Measurements from ENCODE around the gene SLIT3.

The SLIT3 gene

GRCh38 chr5:169049712-169050111, 251.2 kb downstream of the SLIT3 start:
- Histone ChIP-seq H3K4me3 (ENCODE audit: low read length) (no peak overlapping the region), H3K27me3 (ENCODE audit: insufficient read depth, low read length) (no peaks in the 10 kb centered on the region), H3K9ac (ENCODE audit: low read depth, low read length) (no peak overlapping the region), H3K9me3 (ENCODE audit: insufficient read depth, low read depth, low read length) (no peaks in the 10 kb centered on the region), H3K27ac (ENCODE audit: low read depth, low read length) (no peak overlapping the region), H3K36me3 (ENCODE audit: insufficient read depth, low read length) (no peaks in the 10 kb centered on the region), H3K4me1 (ENCODE audit: insufficient read depth, low read length) (peaks cover 29% of the 10 kb centered on the region)
- 100% methylated on average over 2 of the region's 2 CpGs for WGBS

- H3K9ac ChIP-seq (ENCODE audit: low read depth, low read length), result no peak overlapping the region
- H3K27me3 ChIP-seq (ENCODE audit: insufficient read depth, low read length), result no peaks in the 10 kb centered on the region
- peaks cover 30% of the 10 kb centered on the region for H3K4me1 ChIP-seq (ENCODE audit: insufficient read depth, low read length)
- H3K4me3 ChIP-seq (ENCODE audit: low read length), result no peak overlapping the region
- H3K27ac ChIP-seq (ENCODE audit: low read depth, low read length), result no peak overlapping the region
- WGBS, result 91% methylated on average over 13 of the region's 14 CpGs
- no peaks in the 10 kb centered on the region for H3K9me3 ChIP-seq (ENCODE audit: insufficient read depth, low read depth, low read length)
- no peaks in the 10 kb centered on the region for H3K36me3 ChIP-seq (ENCODE audit: insufficient read depth, low read length)
Observed at GRCh38 chr5:169048181-169049125, 252.5 kb downstream of the SLIT3 start.

- H3K9ac ChIP-seq (ENCODE audit: low read depth, low read length), result no peak overlapping the region
- H3K36me3 ChIP-seq (ENCODE audit: insufficient read depth, low read length), result no peaks in the 10 kb centered on the region
- H3K27ac ChIP-seq (ENCODE audit: low read depth, low read length), result no peak overlapping the region
- H3K4me3 ChIP-seq (ENCODE audit: low read length), result no peak overlapping the region
- H3K27me3 ChIP-seq (ENCODE audit: insufficient read depth, low read length), result no peaks in the 10 kb centered on the region
- 84% methylated on average over 6 of the region's 6 CpGs for WGBS
- no peaks in the 10 kb centered on the region for H3K9me3 ChIP-seq (ENCODE audit: insufficient read depth, low read depth, low read length)
- H3K4me1 ChIP-seq (ENCODE audit: insufficient read depth, low read length), result peaks cover 21% of the 10 kb centered on the region
Observed at GRCh38 chr5:169044962-169045361, 256.0 kb downstream of the SLIT3 start.

DNA sequence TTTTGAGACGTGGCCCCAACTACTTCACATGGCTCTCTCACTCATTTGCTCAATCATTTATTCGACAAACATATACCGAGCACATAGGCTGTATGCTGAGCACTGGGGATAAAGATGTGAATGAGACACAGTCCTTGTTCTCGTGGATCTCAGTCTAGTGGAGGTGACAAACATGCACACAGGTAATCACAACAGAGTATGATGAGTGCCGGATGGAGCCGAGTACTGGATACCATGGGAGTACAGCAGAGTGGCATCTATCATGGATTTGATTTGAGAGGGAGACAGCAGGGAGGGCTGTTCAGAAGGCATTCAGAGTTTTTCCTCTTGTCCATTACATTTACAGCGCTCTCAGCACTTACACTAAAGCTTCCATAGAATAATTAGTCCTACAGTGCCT, 259.8 kb downstream of the SLIT3 start:
- Histone ChIP-seq H3K4me1 (ENCODE audit: insufficient read depth, low read length) (peaks cover 6% of the 10 kb centered on the region), H3K36me3 (ENCODE audit: insufficient read depth, low read length) (no peaks in the 10 kb centered on the region), H3K4me3 (ENCODE audit: low read length) (no peak overlapping the region), H3K9ac (ENCODE audit: low read depth, low read length) (no peak overlapping the region), H3K27me3 (ENCODE audit: insufficient read depth, low read length) (no peaks in the 10 kb centered on the region), H3K27ac (ENCODE audit: low read depth, low read length) (no peak overlapping the region), H3K9me3 (ENCODE audit: insufficient read depth, low read depth, low read length) (no peaks in the 10 kb centered on the region)
- WGBS, result 93% methylated on average over 7 of the region's 7 CpGs

DNA sequence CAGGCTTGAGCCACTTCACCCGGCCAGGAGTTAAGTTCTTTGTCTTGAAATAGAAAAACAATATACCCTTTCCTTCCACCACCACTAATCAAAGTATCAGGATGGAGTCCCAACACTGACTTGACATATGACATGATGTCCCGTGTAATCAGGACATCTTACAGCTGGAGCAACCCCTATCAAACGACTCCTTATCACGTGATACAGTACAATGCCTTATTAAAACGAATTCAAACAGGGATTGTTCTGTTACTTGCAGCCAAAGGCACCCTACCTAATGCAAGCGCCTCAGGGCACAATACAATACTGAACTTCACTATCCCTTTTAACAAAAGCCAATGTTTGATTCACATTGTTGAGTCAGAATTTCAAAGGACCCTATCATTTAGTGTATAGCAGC, 261.3 kb downstream of the SLIT3 start:
- peaks cover 3% of the 10 kb centered on the region; the same call in 1 of the 2 replicates for H3K4me1 ChIP-seq (ENCODE audit: insufficient read depth, low read length)
- no peaks in the 10 kb centered on the region for H3K27me3 ChIP-seq (ENCODE audit: insufficient read depth, low read length)
- WGBS, result 92% methylated on average over 6 of the region's 6 CpGs
- H3K36me3 ChIP-seq (ENCODE audit: insufficient read depth, low read length), result no peaks in the 10 kb centered on the region
- no peaks in the 10 kb centered on the region for H3K9me3 ChIP-seq (ENCODE audit: insufficient read depth, low read depth, low read length)
- H3K9ac ChIP-seq (ENCODE audit: low read depth, low read length), result no peak overlapping the region
- no peak overlapping the region for H3K27ac ChIP-seq (ENCODE audit: low read depth, low read length)
- no peak overlapping the region for H3K4me3 ChIP-seq (ENCODE audit: low read length)

- Histone ChIP-seq H3K4me3 (ENCODE audit: low read length) (no peak overlapping the region), H3K9me3 (ENCODE audit: insufficient read depth, low read depth, low read length) (0 out of 2 replicates have a peak, but pooled peaks cover 3% of the 10 kb centered on the region), H3K9ac (ENCODE audit: low read depth, low read length) (no peak overlapping the region), H3K27me3 (ENCODE audit: insufficient read depth, low read length) (no peaks in the 10 kb centered on the region), H3K4me1 (ENCODE audit: insufficient read depth, low read length) (0 out of 2 replicates have a peak, but pooled peaks cover 3% of the 10 kb centered on the region), H3K27ac (ENCODE audit: low read depth, low read length) (no peak overlapping the region), H3K36me3 (ENCODE audit: insufficient read depth, low read length) (no peaks in the 10 kb centered on the region)
- 90% methylated on average over 16 of the region's 16 CpGs for WGBS
Observed at GRCh38 chr5:169037466-169037865, 263.5 kb downstream of the SLIT3 start.

- WGBS, result 85% methylated on average over 11 of the region's 12 CpGs
- Histone ChIP-seq H3K27me3 (ENCODE audit: insufficient read depth, low read length) (no peaks in the 10 kb centered on the region), H3K4me3 (ENCODE audit: low read length) (no peak overlapping the region), H3K27ac (ENCODE audit: low read depth, low read length) (no peak overlapping the region), H3K4me1 (ENCODE audit: insufficient read depth, low read length) (0 out of 2 replicates have a peak, but pooled peaks cover 3% of the 10 kb centered on the region), H3K36me3 (ENCODE audit: insufficient read depth, low read length) (no peaks in the 10 kb centered on the region), H3K9me3 (ENCODE audit: insufficient read depth, low read depth, low read length) (0 out of 2 replicates have a peak, but pooled peaks cover 3% of the 10 kb centered on the region), H3K9ac (ENCODE audit: low read depth, low read length) (no peak overlapping the region)
Observed at GRCh38 chr5:169036079-169036805, 264.7 kb downstream of the SLIT3 start.

DNA sequence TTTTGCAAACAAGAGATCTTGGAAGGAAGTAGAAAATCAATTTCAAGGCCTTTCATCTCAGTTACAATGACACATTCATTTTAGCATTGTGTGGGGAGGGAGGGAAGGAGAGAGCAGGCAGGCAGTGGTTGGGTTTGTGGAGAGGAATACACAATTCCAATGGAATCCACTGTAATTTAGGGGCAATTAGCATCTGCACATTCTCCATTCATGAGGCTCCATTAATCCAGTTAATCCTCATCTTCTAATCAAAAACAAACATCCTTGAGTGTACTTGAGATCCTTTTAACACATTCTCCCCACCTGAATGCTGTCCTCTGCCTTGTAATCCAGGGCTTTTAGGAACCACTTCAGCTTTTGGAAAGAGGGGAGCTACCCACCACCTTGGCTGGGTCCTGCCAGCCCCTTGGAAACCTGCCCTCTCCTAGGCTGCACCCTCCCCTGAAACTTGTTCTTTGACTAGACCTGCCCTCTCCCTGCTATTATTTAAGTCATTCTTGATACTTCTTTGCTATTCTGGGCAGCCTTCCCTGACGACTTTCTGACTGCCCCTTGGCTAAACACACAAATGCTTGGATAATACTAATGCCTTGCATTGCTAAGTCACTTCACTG, 271.2 kb downstream of the SLIT3 start:
- no peak overlapping the region for H3K4me3 ChIP-seq (ENCODE audit: low read length)
- H3K4me1 ChIP-seq (ENCODE audit: insufficient read depth, low read length), result peaks cover 21% of the 10 kb centered on the region
- no peak overlapping the region for H3K27ac ChIP-seq (ENCODE audit: low read depth, low read length)
- 58% methylated on average over 1 of the region's 1 CpG for WGBS
- H3K27me3 ChIP-seq (ENCODE audit: insufficient read depth, low read length), result no peaks in the 10 kb centered on the region
- 0 out of 2 replicates have a peak, but pooled peaks cover 3% of the 10 kb centered on the region for H3K9me3 ChIP-seq (ENCODE audit: insufficient read depth, low read depth, low read length)
- H3K9ac ChIP-seq (ENCODE audit: low read depth, low read length), result no peak overlapping the region
- H3K36me3 ChIP-seq (ENCODE audit: insufficient read depth, low read length), result no peaks in the 10 kb centered on the region

DNA sequence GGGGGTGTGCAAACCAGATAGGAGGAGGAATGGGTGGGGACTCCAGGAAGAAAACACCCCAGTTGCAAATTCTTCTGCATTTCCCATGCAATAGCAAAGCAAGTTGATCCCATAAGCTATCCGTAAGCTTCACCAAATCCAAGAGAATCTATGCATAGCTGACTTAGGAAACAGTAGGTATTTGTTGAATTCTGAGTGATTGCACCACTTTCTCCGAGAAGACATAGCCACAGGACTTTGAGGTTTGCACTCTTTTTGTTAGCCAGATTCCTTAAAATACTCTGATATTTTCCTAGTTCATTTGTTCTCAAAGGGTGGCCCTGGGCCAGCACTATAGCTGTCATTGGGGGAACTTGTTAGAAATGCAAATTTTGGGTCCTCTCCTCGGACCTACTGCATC, 271.9 kb downstream of the SLIT3 start:
- no peak overlapping the region for H3K4me3 ChIP-seq (ENCODE audit: low read length)
- H3K27ac ChIP-seq (ENCODE audit: low read depth, low read length), result no peak overlapping the region
- no peaks in the 10 kb centered on the region for H3K27me3 ChIP-seq (ENCODE audit: insufficient read depth, low read length)
- H3K9ac ChIP-seq (ENCODE audit: low read depth, low read length), result no peak overlapping the region
- 0 out of 2 replicates have a peak, but pooled peaks cover 3% of the 10 kb centered on the region for H3K9me3 ChIP-seq (ENCODE audit: insufficient read depth, low read depth, low read length)
- 67% methylated on average over 3 of the region's 3 CpGs for WGBS
- H3K36me3 ChIP-seq (ENCODE audit: insufficient read depth, low read length), result no peaks in the 10 kb centered on the region
- peaks cover 21% of the 10 kb centered on the region for H3K4me1 ChIP-seq (ENCODE audit: insufficient read depth, low read length)

DNA sequence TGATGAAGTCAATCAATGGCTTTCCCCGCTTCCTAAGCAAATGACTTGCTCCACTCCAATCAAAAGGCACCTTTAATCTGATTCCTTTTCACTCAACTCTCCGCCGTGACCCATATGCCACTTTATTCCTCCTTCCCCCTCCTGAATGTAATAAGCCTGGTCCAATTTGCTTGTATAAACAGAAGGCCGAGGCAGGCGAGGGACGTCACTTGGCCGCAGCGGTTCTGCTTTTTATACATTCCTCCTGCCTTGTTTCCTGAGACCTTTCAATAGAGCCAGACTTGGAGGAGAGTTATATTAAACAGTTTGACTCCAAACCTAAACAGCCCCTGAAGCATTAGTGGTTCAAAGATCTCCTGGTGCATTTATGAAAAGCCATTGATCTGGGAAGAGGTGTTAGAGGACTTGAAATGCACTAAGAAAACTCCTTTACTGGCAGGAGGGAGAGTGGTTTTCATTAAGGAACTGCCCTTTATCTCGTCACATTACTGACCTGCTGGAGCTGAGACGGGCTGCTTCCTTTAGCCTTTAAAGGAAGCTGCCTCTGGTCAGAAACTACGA, 273.4 kb downstream of the SLIT3 start:
- no peak overlapping the region for H3K27ac ChIP-seq (ENCODE audit: low read depth, low read length)
- WGBS, result 74% methylated on average over 11 of the region's 11 CpGs

More for the DNA sequence above, 273.4 kb downstream of the SLIT3 start:
- no peaks in the 10 kb centered on the region for H3K36me3 ChIP-seq (ENCODE audit: insufficient read depth, low read length)
- H3K4me3 ChIP-seq (ENCODE audit: low read length), result no peak overlapping the region
- H3K9ac ChIP-seq (ENCODE audit: low read depth, low read length), result no peak overlapping the region
- H3K4me1 ChIP-seq (ENCODE audit: insufficient read depth, low read length), result peaks cover 21% of the 10 kb centered on the region
- no peaks in the 10 kb centered on the region for H3K9me3 ChIP-seq (ENCODE audit: insufficient read depth, low read depth, low read length)
- H3K27me3 ChIP-seq (ENCODE audit: insufficient read depth, low read length), result no peaks in the 10 kb centered on the region
